Measurements from ENCODE around the gene PLXDC1.

DNA sequence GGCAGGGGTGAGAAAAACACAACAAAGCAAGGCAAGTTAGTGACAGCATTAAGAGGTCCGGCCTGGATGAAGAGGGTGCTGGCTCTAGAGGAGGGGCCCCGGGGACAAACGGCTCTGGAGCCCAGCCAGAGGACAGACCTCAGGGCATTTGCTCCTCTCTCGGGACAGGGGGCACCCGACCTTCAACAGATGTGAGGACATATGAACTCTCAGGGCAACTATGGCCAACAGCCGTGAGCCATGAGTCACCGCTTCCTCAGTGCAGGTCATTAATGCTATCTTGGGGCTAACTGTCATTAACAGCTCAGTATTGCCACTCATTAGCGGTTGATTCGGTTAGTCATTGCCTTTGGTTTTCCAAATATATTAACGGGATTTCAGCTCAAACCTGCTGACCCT lies 24.3 kb upstream of the PLXDC1 start:
- TF ChIP-seq, protein P1, sequence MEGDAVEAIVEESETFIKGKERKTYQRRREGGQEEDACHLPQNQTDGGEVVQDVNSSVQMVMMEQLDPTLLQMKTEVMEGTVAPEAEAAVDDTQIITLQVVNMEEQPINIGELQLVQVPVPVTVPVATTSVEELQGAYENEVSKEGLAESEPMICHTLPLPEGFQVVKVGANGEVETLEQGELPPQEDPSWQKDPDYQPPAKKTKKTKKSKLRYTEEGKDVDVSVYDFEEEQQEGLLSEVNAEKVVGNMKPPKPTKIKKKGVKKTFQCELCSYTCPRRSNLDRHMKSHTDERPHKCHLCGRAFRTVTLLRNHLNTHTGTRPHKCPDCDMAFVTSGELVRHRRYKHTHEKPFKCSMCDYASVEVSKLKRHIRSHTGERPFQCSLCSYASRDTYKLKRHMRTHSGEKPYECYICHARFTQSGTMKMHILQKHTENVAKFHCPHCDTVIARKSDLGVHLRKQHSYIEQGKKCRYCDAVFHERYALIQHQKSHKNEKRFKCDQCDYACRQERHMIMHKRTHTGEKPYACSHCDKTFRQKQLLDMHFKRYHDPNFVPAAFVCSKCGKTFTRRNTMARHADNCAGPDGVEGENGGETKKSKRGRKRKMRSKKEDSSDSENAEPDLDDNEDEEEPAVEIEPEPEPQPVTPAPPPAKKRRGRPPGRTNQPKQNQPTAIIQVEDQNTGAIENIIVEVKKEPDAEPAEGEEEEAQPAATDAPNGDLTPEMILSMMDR (IDR thresholded peaks at IDR 0.05), result no peak
- no peak for TF ChIP-seq SIN3A (IDR thresholded peaks at IDR 0.05; ENCODE audit: borderline replicate concordance, insufficient read depth, low read depth, low read length)

Measured in Panc1 (cell line).